HG02588 (cell line): ENCODE measurements around the gene KIF5C.

ENCODE experiments used
- ATAC-seq: cut with Tn5 transposase; IDR thresholded peaks from one replicate; pipeline ENCODE4 v1.9.1; 2021; ENCODE audit warnings: mild to moderate bottlenecking, moderate library complexity; ENCODE audit not compliant: unreplicated experiment

KIF5C gene

GRCh38 chr2:148984449-148984848, 109.4 kb downstream of the KIF5C start:
- no peak for ATAC-seq

GRCh38 chr2:148987286-148987685, 112.3 kb downstream of the KIF5C start:
- no peak for ATAC-seq

GRCh38 chr2:148988337-148988736, 113.3 kb downstream of the KIF5C start:
- ATAC-seq = no peak

GRCh38 chr2:148989882-148990493, 115.0 kb downstream of the KIF5C start:
- ATAC-seq = peak; percentile 90

GRCh38 chr2:148990968-148991367, 115.9 kb downstream of the KIF5C start:
- no peak for ATAC-seq

- no peak for ATAC-seq
Measured at GRCh38 chr2:148992448-148992847, 117.4 kb downstream of the KIF5C start.

GRCh38 chr2:148993351-148993750, 118.3 kb downstream of the KIF5C start:
- ATAC-seq = no peak

GRCh38 chr2:148994341-148994740, 119.3 kb downstream of the KIF5C start:
- ATAC-seq = no peak

GRCh38 chr2:148996805-148997204, 121.8 kb downstream of the KIF5C start:
- no peak for ATAC-seq

GRCh38 chr2:148998165-148998830, 123.3 kb downstream of the KIF5C start:
- no peak for ATAC-seq

- no peak for ATAC-seq
Measured at GRCh38 chr2:148998831-148999200, 123.8 kb downstream of the KIF5C start.

GRCh38 chr2:148999451-148999921, 124.5 kb downstream of the KIF5C start:
- ATAC-seq = no peak

GRCh38 chr2:149000158-149000938, 125.3 kb downstream of the KIF5C start:
- ATAC-seq = no peak

GRCh38 chr2:149001496-149001895, 126.5 kb downstream of the KIF5C start:
- no peak for ATAC-seq

GRCh38 chr2:149002378-149002890, 127.4 kb downstream of the KIF5C start:
- no peak for ATAC-seq

GRCh38 chr2:149002891-149003740, 128.1 kb downstream of the KIF5C start:
- no peak for ATAC-seq

- no peak for ATAC-seq
Measured at GRCh38 chr2:149004836-149005235, 129.8 kb downstream of the KIF5C start.

GRCh38 chr2:149005471-149006077, 130.5 kb downstream of the KIF5C start:
- ATAC-seq = no peak

GRCh38 chr2:149006883-149007543, 132.0 kb downstream of the KIF5C start:
- no peak for ATAC-seq

- ATAC-seq = no peak
Measured at GRCh38 chr2:149008381-149008780, 133.4 kb downstream of the KIF5C start.
